ES-I3 (cell line): ENCODE data around the gene PODN.

Experiments used
- H3K36me3 ChIP-seq: 2 replicates; pipeline ENCODE4 v1.6.1; 2013; ENCODE audit warnings: mild to moderate bottlenecking, low read length, control low read depth, moderate library complexity; ENCODE audit not compliant: insufficient read depth
- H3K4me1 ChIP-seq: 2 replicates; pipeline ENCODE4 v1.6.1; 2013; ENCODE audit warnings: mild to moderate bottlenecking, control low read depth, low read length; ENCODE audit not compliant: insufficient read depth
- H3K9ac ChIP-seq: 2 replicates; pipeline ENCODE4 v1.6.1; 2013; ENCODE audit warnings: low read depth, mild to moderate bottlenecking, low read length, moderate library complexity
- H3K9me3 ChIP-seq: 2 replicates; pipeline ENCODE4 v1.6.1; 2013; ENCODE audit warnings: mild to moderate bottlenecking, low read length, moderate library complexity; ENCODE audit not compliant: control insufficient read depth, insufficient read depth

Gene PODN

GRCh38 chr1:53063744-53064515 lies 1.9 kb downstream of the PODN start:
- Histone ChIP-seq H3K4me1 (peaks cover 5% of the 10 kb centered on the region; the same call in 1 of the 2 replicates), H3K9me3 (no peaks in the 10 kb centered on the region), H3K9ac (no peak overlapping the region), H3K36me3 (no peaks in the 10 kb centered on the region)

GRCh38 chr1:53065391-53065790 lies 3.4 kb downstream of the PODN start:
- Histone ChIP-seq H3K9me3 (no peaks in the 10 kb centered on the region), H3K9ac (no peak overlapping the region), H3K36me3 (no peaks in the 10 kb centered on the region), H3K4me1 (peaks cover 5% of the 10 kb centered on the region; the same call in 1 of the 2 replicates)

DNA sequence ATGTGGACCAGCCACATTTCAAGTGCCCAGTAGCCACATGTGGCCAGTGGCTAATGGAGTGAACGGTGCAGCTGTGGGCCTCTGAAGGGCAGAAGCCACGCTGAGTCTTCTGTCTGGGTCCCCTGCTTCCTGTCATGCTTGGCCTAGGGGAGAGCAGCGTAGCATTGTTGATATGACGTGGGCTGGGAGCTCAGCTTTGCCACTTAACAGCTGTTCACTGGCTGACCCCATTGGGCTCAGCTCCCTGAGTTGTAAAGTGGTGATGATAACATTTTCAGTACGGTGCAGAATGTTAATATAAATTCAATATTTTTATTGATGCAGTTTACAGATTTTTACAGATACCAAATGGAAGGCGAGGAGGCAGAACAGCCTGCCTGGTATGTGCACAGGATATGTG lies 4.5 kb downstream of the PODN start:
- Histone ChIP-seq H3K4me1 (no peaks in the 10 kb centered on the region), H3K36me3 (no peaks in the 10 kb centered on the region), H3K9me3 (no peaks in the 10 kb centered on the region), H3K9ac (no peak overlapping the region)

- no peaks in the 10 kb centered on the region for H3K36me3 ChIP-seq
- H3K9ac ChIP-seq = no peak overlapping the region
- no peaks in the 10 kb centered on the region for H3K4me1 ChIP-seq
- H3K9me3 ChIP-seq = no peaks in the 10 kb centered on the region
These were observed 5.1 kb downstream of the PODN start for GRCh38 chr1:53066891-53067738.

- H3K9me3 ChIP-seq = no peaks in the 10 kb centered on the region
- H3K9ac ChIP-seq = no peak overlapping the region
- no peaks in the 10 kb centered on the region for H3K36me3 ChIP-seq
- no peaks in the 10 kb centered on the region for H3K4me1 ChIP-seq
These were observed 5.9 kb downstream of the PODN start for GRCh38 chr1:53067886-53068285.

- H3K9me3 ChIP-seq = no peaks in the 10 kb centered on the region
- no peaks in the 10 kb centered on the region for H3K36me3 ChIP-seq
- no peaks in the 10 kb centered on the region for H3K4me1 ChIP-seq
- H3K9ac ChIP-seq = no peak overlapping the region
These were observed 6.5 kb downstream of the PODN start for GRCh38 chr1:53068314-53069099.

DNA sequence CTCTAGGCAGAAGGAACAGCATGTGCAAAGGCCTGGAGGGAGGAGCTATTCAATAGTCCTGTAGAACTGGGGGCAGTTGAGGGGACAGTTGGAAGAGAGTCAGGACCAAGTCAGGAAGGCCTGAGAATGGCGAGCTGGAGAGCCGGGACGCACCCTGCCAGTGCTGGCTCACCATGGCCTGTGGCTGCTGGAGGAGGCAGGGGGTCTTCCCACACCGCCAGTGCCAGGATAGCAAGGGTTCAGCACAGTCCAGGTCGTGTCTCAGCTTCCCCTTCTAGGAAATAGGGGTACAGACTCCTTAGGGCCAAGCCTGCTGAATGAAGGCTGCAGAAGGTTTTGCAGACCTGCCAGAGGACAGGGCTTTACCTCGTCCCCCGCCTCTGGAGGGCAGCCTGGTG lies 7.3 kb downstream of the PODN start:
- Histone ChIP-seq H3K9ac (no peak overlapping the region), H3K36me3 (no peaks in the 10 kb centered on the region), H3K9me3 (no peaks in the 10 kb centered on the region), H3K4me1 (no peaks in the 10 kb centered on the region)

DNA sequence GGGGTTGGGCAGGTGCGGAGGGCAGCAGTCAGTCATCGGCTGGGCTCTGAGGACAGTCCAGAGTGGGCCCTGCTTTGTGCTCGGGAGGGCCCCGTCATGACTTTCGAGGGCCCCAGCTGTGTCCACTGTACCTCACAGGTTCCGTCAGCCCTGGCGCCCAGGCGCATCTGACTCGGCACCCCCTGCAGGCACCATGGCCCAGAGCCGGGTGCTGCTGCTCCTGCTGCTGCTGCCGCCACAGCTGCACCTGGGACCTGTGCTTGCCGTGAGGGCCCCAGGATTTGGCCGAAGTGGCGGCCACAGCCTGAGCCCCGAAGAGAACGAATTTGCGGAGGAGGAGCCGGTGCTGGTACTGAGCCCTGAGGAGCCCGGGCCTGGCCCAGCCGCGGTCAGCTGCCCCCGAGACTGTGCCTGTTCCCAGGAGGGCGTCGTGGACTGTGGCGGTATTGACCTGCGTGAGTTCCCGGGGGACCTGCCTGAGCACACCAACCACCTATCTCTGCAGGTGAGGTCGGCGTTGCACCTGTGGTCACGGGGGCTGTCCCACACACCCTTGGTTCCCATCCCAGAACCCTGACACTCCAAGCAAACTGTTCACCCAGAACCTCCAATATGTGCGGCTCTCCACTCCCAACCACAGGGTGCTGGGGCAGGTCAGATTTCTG lies 7.8 kb downstream of the PODN start:
- H3K4me1 ChIP-seq = no peaks in the 10 kb centered on the region
- H3K36me3 ChIP-seq = no peaks in the 10 kb centered on the region
- no peaks in the 10 kb centered on the region for H3K9me3 ChIP-seq
- H3K9ac ChIP-seq = no peak overlapping the region

DNA sequence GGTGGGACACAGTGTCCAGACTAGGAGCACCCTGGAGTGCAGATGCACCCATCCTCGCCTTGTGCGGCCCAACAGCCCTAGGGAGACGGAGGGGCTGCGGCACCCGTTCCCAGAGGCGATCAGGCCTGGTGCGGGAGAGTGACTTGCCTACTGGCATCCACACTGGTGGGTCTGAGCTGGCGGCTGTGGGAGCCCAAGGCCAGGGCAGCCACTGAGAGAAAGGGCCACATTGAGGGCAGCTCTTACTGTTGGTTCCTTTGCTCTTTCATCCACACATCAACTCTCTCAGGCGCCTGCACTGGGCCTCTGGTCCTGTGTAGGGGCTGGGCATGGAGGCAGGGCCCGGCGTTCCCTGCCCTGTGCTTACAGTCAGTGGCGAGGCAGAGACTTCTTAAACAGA lies 8.6 kb downstream of the PODN start:
- Histone ChIP-seq H3K9me3 (no peaks in the 10 kb centered on the region), H3K4me1 (no peaks in the 10 kb centered on the region), H3K9ac (no peak overlapping the region), H3K36me3 (no peaks in the 10 kb centered on the region)

GRCh38 chr1:53071167-53071865 lies 9.3 kb downstream of the PODN start:
- no peak overlapping the region for H3K9ac ChIP-seq
- no peaks in the 10 kb centered on the region for H3K4me1 ChIP-seq
- no peaks in the 10 kb centered on the region for H3K9me3 ChIP-seq
- no peaks in the 10 kb centered on the region for H3K36me3 ChIP-seq

- H3K9ac ChIP-seq = no peak overlapping the region
These were observed 9.9 kb downstream of the PODN start for GRCh38 chr1:53071915-53072314.

DNA sequence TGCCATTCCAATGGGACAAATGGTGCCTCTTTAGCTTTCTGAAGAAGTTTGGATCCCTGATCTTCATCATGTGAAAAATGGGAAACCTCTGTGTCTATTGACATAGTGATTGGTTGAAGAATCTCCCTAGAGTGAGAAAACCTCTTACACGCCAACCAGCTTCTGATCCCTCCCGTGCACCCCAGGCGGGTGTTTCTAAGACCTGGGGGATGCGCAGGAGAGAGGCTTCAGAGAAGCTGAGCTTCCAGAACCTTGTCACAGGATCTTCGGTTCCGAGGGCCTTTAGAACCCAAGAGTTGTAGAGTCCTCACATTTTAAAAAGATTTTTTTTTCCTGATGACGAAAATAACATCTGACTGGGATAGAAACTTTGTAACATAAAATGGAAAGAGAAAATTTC lies 11.3 kb downstream of the PODN start:
- Histone ChIP-seq H3K4me1 (no peaks in the 10 kb centered on the region), H3K9ac (no peak overlapping the region), H3K36me3 (no peaks in the 10 kb centered on the region), H3K9me3 (no peaks in the 10 kb centered on the region)

More at GRCh38 chr1:53071915-53072314, 9.9 kb downstream of the PODN start:
- H3K4me1 ChIP-seq = no peaks in the 10 kb centered on the region
- H3K9me3 ChIP-seq = no peaks in the 10 kb centered on the region
- H3K36me3 ChIP-seq = no peaks in the 10 kb centered on the region

DNA sequence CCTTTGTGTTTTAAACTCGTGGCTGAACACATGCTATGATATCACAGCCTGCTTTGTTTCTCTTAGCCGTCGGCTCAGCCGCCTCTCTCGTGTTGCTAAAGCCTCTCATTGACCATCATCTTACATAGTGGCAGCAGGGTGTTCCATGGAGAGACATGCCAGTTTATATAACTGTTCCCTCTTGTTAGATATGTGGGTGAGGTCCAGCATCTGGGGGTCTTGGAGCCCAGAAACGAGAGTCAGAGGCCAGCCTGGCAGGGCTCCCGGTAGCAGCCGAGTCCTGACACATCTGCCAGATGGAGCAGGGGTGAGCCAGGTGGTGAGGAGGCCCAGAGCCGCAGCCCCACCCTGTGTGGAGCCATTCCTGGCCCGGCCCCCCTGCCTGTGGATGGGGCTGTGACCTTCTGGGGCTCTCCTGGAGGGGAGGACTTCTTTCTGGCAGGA lies 11.9 kb downstream of the PODN start:
- no peaks in the 10 kb centered on the region for H3K36me3 ChIP-seq
- H3K9me3 ChIP-seq = no peaks in the 10 kb centered on the region
- H3K9ac ChIP-seq = no peak overlapping the region
- no peaks in the 10 kb centered on the region for H3K4me1 ChIP-seq
